Measurements from ENCODE around the gene RAB6A.
A peak's percentile ranks its signal among the peaks of the same experiment; 100 is the strongest.

The RAB6A gene

DNA sequence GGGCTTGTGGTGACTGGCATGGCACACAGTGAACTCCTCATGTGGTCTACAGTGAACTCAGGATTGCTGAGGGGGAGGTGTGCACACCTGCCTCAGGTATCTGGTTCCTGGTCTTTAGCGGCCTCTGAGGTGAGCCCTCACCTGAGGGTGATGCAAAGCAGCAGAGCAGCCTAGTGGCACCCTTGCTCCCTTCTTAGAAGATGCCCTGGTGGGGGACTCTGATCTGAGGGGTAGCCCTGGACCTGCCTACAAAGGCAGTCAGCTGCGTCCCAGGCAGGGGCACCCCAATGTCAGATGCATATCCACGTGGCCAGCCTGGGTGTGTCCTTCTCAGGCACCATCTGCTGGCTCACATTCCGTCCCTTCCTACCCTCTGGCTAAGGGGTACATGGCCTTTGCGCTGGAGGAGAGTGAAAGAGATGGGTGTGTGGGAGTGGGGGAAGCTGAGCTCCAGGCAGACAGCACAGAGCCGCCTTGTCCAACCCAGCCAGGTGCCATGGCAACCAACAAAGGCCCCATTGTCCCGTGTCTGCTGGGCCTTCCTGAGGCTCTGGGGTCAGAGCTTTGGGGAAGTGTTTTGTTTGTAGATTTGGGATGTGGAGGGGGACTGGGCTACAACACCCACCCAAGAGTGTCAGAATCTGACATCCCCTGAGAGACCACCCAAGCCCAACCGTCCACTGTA, 108.7 kb downstream of the RAB6A start:
- no peak for DNase-seq

DNA sequence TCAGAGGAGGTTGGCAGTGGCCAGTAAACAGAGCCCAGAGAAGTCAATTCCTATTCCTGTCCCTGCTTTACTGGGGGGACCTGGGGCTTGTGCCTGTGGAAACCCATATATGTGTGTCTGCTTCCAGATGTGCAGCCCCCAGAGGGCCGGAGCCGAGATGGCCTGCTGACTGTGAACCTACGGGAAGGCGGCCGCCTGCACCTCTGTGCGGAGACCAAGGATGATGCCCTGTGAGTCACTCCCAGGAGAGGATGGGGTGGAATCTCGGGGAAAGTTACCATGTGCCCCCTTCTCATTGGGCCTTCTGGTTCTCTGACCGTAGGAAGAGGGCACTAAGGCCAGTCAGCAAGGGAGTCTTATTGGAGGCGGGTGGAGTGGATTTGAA, 109.2 kb downstream of the RAB6A start:
- no peak for DNase-seq

DNA sequence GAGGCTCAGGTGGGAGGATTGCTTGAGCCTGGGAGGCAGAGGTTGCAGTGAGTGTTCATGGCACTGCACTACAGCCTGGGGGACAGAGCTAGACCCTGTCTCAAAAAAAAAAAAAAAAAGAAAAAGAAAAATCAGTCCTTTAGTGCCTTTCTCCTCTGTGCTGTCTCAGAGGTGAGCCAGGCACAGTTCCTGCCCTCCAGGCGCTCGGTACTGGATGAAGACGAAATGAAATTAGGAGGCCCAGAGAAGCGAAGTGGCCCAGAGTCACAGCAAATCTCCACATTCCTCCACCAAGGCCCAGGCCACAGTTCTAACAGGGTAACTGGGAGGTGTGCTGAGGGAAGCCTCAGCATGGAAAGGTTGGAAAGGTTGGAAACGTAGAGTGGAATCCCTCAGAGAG, 109.6 kb downstream of the RAB6A start:
- DNase-seq, result no peak

DNA sequence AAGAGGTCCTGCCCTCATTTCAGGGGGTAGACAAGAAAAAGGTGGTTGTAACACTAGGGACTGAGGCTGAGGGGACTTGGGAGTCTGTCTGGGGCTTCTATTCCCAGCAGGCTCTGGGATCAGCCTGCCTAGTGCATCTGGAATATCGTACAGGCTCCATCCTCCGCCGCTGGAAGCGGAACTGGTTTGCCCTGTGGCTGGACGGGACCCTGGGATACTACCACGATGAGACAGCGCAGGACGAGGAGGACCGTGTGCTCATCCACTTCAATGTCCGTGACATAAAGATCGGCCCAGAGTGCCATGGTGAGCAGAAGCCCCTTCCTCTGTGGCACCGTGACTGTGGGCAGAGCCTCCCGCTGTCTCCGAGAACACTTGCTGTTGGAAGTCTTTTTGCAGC, 110.5 kb downstream of the RAB6A start:
- no peak for DNase-seq

DNA sequence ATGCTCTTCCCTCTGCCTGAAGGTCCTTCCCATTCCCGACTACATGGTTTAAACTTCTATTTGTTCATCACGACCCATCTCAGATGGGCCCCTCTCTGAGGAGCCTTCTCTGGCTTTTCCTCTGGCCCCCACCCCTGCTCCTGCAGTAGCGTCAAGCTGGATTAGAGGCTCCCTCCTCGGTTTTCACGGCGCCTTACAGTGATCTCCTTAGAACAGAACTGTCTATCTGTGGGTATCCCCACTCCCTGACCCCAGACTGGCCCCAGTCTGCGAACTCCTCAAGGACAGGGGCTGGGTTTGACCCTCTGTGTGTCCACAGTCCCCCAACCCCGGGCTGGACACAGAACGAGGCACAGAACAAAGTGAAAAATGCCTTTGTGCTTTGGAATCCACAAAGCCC, 111.7 kb downstream of the RAB6A start:
- DNase-seq, result no peak

DNA sequence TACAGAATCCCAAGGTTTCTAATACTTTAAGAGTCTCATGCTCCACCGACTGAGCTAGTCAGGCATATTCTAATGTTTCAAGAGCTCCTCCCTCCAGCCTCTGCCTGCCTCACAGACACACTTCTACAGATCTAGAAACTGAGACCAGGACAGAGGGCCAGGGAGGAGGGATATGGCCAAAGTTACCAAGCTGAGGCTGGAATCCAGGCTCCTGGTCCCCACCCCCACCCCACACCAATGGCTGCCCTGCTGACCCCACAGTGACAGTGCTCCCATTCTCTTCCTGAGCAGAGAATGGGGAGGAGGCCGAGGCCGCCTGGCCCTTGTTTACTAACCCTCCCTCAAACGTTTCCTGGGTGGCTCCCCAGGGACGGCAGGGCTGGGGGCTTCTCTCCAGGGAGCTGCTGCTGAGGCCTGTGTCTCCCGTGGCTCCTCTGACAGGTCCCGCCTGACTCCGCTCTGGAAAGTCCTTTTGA, 112.3 kb downstream of the RAB6A start:
- DNase-seq, result no peak

DNA sequence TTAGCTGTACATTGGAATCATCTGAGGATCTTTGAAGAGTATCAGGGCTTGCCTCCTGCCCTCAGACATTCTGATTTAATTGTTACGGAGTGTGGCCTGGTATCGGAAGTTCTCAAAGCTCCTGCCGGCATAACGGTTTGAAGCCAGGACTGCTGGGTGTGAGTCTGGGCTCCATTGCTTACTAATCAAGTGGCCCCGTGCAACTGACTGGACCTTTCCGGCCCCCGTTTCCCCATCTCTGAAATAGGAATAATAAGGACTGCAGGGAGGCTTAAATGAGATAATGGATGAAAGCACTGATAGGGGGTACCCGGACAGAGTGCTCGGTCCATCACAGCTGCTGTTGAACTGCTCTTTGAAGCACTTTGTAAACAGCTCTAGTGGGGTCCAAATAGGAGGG, 112.8 kb downstream of the RAB6A start:
- DNase-seq, result no peak

DNA sequence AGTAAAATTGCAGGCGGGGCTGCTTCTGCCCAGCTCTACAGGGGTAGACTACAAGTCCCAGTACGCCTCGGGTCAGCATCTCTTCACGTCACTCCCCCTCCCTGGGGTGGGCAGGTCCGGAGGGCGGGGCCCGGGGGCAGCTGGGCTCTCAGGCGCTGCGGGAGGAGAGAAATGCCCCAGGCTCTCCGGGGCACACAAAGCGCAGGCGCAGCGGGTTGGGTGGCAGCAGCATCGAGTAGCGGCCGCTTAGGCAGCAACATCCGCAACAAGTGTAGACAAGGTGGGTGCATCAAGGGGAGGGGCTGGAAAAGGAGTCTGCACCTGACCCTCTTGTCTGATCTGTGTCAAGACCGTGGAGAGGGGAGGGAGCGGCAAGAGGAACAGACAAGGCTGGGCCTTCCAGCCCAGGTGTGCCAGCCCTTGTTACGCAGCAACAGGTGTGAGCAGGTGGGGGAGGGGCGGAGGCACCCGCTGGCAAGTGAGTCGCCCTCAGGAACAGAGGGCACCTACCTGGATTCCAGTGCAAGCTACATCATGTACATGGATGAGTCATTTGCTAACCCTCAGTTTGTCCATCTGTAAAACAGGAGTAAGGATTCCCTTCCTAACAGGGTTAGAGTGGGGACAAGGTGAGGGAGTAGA, 113.3 kb downstream of the RAB6A start:
- DNase-seq, result peak; percentile 81

DNA sequence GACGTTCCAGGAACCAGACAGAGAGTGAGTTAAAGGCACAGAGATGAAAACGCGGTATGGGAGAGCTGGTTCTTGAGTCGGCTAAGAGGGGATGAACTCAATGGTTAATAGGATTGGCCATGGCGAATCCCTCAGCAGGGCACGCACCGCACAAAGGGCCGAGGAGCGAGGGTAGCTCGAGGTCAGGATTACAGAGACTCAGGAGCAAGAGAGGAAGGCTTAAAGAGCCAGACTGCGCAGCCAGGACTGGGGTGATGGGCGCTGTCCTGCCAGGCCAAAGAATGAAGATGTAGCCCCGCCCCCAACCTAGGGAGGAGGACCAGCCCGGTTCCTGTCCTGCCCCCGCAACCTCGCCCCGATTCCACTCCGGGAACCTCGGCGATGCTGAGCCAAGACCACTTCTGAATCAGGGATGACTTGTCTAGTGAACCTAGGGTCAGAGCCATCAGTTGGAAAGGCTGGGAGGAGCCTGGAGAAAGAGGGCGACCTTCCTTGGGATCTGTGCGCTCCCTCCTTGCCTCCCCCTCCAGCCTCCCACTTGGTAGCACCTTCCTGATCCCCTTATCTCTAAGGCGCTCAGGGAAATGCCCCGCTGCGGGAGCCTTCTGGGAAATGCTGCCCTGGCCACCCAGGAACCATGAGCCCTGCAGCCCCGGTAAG, 114.8 kb downstream of the RAB6A start, which contains the start of gene PLEKHB1:
TSS of gene PLEKHB1 (plus strand) at position 610 of the 660 bp plus-strand sequence. CDS start at position 638, 28 bp downstream.
- DNase-seq, result no peak

DNA sequence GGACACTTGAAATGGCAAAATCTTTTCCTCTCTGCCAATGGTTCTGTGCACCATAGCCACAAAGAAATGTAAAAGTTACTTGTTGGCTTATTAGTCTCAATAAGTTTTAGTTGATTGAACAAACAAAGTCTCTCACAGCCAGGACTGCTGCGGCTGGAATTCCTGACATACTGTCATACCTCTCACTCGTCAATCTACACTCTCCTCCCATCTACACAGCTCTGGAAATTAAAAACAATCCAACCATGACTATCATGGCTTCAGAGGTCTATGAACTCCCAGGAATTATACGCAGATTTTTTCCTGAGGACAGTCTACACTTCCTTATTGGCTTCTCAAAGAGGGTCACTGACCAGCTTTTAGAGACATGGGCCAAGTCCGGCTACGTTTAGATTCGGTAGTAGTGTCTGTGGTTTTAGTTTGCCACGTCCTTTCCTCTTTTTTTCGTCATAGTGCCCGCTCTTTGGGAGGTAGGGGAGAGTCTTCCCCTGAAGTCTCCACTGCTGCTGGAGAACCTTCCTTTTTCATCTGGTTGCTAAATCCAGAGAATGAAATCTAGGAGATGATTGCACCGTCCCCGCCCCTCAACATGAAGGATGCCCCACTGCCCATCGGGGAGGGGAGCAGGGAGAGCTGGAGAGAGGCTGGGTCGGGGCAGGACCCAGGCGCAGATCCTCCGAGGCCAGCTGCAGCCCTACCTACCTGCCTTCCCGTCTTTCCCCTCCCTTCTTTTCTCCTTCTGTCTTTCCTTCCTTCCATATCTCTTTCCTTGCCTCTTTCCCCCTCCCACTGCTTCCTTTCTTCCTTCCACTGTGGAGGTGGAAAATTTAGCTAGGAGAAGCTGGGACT, 115.5 kb downstream of the RAB6A start:
- no peak for DNase-seq

DNA sequence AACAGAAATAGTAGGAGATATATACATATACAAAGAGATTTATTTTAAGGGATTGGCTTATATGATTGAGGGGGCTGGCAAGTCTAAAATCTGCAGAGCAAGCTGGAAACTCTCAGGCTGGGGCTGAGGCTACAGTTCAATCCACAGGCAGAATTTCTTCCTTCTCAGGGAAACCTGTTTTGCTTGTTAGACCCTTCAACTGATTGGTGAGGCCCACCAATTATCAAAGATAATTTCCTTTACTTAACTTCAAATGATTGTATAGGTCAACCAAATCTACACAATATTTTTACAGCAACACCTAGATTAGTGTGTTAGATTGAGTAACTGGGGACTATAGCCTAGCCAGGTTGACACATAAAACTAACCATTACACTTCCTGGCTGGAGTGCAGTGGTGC, 119.2 kb downstream of the RAB6A start:
- DNase-seq, result no peak

DNA sequence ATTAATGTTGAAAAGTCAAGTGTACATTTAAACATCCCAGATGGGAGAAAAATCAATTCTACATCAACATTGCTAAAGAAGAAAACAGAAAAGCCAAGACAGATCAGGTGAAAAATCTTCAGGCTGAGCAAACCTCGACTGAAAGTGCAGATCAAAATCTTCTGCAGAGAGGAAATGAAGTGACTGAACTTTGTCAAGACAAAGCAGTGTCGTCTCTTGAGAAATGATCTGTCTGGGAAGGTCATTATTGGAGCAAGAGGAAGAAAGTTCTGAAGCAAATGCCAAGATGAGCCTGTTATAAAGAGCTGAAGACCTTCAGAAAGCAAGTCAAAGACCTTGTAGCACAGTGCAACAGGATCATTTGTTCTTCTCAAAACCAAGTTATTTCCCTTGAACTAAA, 120.3 kb downstream of the RAB6A start:
- DNase-seq, result no peak

DNA sequence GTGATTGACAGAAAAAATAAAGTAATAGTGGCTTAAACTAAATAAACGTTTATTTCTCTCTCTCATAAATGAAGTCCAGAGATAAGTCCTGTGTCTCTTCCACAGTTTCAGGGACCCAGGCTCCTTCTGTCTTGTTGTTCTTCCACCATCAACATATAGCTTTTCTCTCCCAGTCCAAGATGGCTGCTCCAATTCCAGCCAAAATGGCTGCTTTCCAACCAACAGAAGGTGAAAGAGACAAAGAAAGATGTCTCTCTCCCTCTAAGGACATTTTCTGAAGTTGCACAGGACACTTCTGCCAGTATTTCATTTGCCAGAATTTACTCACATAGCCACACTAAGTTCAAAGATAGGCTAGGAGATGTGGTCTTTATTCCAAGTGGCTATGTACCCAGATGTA, 123.9 kb downstream of the RAB6A start:
- no peak for DNase-seq

DNA sequence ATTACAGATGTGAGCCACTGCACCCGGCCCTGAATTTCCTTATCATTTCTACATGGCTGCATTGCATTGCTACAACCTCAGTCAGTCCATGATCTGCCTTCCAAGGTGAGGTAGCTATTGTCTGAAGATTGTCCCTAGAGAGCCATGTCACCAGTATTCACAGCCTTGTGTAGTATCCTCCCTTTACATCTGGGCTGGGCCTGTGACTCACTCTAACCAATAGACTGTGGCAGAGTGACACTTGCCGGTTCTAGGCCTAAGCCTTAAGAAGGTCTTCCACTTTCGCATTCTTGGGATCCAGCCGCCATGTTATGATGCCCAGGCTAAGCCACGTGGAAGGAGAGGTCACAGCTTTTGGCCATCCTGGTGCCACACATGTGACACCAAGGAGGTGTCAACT, 124.6 kb downstream of the RAB6A start:
- no peak for DNase-seq

DNA sequence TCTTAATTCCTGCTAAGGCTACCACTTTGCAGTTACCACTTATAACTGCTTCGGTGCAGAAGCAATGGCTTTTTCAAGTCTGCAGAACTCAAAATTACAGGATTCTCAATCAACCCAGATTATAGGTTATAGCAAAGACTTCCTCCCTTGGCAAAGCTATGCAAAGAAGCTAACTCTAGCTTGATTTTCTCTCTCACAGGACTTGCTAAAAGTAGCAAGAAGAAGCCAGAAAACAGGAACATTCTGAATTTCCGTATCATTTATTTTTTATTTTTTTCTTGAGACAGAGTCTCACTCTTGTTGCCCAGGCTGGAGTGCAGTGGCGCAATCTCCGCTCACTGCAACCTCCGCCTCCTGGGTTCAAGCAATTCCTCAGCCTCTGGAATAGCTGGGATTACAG, 125.2 kb downstream of the RAB6A start:
- DNase-seq, result no peak

DNA sequence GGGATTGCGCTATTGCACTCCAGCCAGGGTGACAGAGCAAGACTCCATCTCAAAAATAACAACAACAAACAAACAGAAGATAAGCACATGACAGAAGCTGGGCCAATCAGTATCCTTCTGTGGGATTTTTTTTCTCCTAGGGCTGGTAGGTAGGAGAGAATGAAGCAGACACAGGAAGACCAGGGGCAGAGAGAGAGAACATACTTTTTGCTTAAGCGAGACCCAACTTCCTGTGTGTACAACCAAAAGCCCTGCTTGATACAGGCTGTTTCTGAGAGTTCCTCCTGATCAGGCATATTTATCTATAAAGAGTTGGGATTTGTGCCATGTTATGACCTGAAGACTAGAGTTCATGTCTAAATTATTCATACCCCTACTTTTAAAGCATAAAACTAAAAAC, 126.9 kb downstream of the RAB6A start:
- no peak for DNase-seq

DNA sequence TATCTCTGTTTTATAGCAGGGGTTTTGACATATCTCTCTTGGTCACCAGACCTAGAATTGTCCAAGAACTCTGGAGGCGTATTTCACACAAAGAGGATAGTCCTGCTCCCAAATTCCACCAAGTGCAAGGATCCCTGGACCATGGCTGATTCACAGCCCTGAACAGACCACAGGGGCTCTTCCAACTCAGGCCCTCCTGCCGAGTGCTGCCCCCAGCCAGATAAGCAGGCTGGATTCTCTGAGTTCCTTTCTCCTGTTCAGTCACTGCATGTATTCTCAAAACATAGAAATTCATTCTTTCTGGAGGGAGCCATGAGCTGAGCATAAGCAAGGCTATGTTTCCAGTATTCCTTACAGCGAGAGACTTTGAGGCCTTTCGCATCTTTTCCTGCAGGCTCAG, 127.9 kb downstream of the RAB6A start:
- DNase-seq, result no peak

DNA sequence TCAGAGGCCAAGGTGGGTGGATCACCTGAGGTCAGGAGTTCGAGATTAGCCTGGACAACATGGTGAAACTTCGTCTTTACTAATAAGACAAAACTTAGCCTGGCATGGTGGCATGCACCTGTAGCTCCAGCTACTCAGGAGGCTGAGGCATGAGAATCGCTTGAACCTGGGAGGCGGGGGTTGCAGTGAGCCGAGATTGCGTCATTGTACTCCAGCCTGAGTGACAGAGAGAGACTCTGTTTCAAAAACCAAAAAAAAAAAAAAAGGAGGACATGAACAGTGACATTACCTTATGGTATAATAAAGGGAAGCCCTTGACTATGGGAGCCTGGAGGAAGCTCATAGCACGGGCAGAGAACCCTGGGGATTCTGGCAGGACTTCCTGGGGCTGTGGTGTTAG, 131.0 kb downstream of the RAB6A start:
- DNase-seq, result no peak

DNA sequence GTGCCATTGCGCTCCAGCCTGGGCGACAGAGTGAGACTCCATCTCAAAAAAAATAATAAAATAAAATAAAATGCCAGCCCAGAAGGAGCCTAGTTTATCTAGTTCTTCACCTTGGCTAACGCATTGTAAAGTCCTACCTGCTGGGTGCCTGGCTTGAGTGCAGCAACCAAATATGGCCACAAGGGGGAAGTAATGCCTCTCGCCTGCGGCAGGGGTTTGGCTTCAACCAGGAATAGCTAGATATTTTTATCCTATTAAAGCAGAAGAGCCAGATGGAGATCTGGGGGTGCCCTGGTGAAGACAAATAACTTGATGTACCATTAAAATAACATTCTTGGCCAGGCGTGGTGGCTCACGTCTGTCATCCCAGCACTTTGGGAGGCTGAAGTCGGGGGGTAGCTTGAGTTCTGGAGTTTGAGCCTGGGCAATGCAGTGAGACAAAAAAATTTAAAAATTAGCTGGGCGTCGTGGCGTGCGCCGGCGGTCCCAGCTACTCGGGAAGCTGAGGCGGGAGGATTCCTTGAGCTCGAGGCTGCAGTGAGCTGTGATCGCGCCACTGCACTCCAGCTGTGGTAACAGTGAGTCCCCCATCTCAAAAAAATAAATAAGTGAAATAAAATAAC, 135.1 kb downstream of the RAB6A start:
- peak; percentile 50 for DNase-seq
